GM23338 (cell line): ENCODE measurements around the gene P2RX7.
A peak's percentile ranks its signal among the peaks of the same experiment; 100 is the strongest.

Experiments
- CTCF ChIP-seq, 2 experiments: fragments of 200-600 bp in 1 of 2; sonication (generic) in 1 of 2; conservative IDR thresholded peaks; 2 replicates each; pipeline versions ENCODE4 v1.5.1 to v1.6.1; 2016 to 2017; ENCODE audit warnings: antibody characterized with exemption in 2 of 2, low read depth in 2 of 2, mild to moderate bottlenecking in 2 of 2, moderate library complexity in 1 of 2
- ETS1 ChIP-seq: IDR thresholded peaks from 2 replicates; pipeline ENCODE4 v1.6.1; 2016; ENCODE audit warnings: antibody characterized with exemption
- EZH2 ChIP-seq: fragments of 200-600 bp; sonication (generic); IDR thresholded peaks from one replicate; pipeline ENCODE4 v1.8.0; 2017; ENCODE audit warnings: antibody characterized with exemption, mild to moderate bottlenecking, low read depth; ENCODE audit not compliant: unreplicated experiment
- EZH2phosphoT487 ChIP-seq: fragments of 200-600 bp; sonication (generic); IDR thresholded peaks from one replicate; pipeline ENCODE4 v1.8.1; 2018; ENCODE audit warnings: antibody characterized with exemption; ENCODE audit not compliant: unreplicated experiment
- POLR2AphosphoS5 ChIP-seq: IDR thresholded peaks from 2 replicates; pipeline ENCODE4 v1.6.1; 2016; ENCODE audit warnings: antibody characterized with exemption, low read depth
- ZNF114 ChIP-seq: fragments of 250-450 bp; sonication (Bioruptor Pico); IDR thresholded peaks from 2 replicates; pipeline ENCODE4 v1.5.0; 2020; ENCODE audit warnings: mild to moderate bottlenecking, moderate library complexity

GRCh38 chr12:121089031-121089812, 43.5 kb upstream of the P2RX7 start:
- TF ChIP-seq CTCF (conservative IDR thresholded peaks at IDR 0.05; ENCODE audit: low read depth in 2 of 2) (peak; percentile 24 to 55; a peak in 2 of 4 replicates), POLR2AphosphoS5 (no peak), EZH2 (no peak), EZH2phosphoT487 (no peak), ETS1 (no peak), ZNF114 (CRISPR knock-in tag) (no peak)
